GM12874 (cell line): Measurements from ENCODE around the gene GPAT3.

Experiments
- TF ChIP-seq, protein P1 (sequence below): IDR thresholded peaks from 2 replicates; pipeline ENCODE4 v1.5.1; 2011; ENCODE audit warnings: low read depth, mild to moderate bottlenecking, control low read depth, low read length, moderate library complexity; ENCODE audit not compliant: insufficient read depth

Gene GPAT3

DNA sequence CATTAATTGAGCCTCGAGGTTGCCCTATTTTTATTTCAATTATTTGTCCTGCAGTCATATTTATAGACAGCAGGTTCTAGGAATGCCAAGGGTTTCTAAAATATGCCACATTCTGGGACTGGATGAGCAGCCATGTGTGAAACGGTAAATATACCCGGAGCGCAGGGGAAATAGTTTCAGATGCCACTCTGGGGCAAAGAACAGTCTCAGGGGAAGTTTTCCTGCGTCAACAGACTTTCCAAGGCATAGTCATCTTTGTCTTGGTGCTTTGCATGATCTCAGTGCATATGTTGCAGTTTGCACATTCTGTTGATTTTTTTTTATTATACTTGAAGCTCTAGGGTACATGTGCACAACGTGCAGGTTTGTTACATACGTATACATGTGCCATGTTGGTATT is 71.0 kb downstream of the GPAT3 start:
- TF ChIP-seq, protein P1, sequence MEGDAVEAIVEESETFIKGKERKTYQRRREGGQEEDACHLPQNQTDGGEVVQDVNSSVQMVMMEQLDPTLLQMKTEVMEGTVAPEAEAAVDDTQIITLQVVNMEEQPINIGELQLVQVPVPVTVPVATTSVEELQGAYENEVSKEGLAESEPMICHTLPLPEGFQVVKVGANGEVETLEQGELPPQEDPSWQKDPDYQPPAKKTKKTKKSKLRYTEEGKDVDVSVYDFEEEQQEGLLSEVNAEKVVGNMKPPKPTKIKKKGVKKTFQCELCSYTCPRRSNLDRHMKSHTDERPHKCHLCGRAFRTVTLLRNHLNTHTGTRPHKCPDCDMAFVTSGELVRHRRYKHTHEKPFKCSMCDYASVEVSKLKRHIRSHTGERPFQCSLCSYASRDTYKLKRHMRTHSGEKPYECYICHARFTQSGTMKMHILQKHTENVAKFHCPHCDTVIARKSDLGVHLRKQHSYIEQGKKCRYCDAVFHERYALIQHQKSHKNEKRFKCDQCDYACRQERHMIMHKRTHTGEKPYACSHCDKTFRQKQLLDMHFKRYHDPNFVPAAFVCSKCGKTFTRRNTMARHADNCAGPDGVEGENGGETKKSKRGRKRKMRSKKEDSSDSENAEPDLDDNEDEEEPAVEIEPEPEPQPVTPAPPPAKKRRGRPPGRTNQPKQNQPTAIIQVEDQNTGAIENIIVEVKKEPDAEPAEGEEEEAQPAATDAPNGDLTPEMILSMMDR, result no peak

DNA sequence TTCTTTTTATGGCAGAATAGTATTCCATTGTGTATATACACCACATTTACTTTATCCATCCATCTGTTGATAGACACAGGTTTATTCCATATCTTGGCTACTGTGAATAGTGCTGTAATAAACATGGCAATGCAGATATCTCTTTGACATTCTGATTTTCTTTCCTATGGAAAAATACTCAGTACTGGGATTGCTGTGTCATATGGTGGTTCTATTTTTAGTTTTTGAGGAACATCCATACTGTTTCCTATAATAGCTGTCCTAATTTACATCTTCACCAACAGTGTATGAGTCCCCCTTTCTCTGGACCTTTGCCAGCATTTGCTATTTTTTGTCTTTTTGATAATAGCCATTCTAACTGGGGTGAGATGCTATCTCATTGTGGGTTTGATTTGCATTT is 73.5 kb downstream of the GPAT3 start:
- TF ChIP-seq, protein P1, result no peak

DNA sequence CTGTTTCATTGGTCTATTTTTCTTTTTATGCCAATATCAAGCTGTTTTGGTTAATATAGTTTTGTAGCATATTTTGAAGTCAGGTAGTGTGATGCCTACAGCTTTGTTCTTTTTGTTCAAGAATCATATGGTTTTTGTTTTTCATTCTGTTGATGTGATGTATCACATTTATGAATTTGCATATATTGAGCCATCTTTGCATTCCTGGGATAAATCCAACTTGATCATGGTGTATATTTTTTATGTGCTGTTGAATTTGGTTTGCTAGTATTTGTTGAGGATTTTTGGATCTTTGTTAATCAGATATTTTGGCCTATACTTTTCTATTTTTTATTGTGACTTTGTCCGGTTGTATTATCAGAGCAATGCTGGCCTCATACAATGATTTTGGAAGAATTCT is 74.8 kb downstream of the GPAT3 start:
- TF ChIP-seq, protein P1, result no peak

DNA sequence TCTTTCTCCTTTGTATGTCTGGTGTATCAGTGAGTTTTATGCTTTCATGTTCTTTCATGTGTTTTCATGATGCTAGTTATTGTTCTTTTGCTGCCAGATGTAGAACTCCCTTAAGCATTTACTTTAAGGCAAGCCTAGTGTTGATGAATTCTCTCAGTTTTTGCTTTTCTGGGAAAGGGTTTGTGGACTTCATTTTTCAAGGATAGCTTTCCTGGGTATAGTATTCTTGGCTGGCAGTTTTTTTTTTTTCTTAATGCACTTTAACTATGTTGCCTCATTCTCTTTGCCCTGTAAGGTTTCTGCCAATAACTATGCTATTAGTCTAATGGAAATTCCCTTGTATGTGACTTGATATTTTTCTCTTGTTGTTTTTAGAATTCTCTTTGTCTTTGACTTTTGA is 77.1 kb downstream of the GPAT3 start:
- TF ChIP-seq, protein P1, result no peak

DNA sequence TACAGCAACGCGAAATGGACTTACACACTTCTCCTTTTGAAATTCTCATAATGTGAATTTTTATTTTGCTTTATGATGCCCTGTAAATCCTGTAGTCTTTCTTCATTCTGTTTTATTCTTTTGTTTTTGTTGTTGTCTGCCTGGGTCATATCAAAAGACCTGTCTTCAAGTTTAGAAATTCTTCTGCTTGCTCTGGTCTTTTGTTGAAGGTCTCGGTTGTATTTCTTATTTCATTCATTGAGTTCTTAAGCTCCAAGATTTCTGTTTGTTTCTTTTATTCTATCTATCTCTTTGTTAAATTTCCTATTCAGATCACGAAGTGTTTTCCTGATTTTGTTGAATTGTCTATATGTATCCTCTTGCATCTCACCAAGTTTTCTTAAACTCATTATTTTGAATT is 78.1 kb downstream of the GPAT3 start:
- TF ChIP-seq, protein P1, result no peak

DNA sequence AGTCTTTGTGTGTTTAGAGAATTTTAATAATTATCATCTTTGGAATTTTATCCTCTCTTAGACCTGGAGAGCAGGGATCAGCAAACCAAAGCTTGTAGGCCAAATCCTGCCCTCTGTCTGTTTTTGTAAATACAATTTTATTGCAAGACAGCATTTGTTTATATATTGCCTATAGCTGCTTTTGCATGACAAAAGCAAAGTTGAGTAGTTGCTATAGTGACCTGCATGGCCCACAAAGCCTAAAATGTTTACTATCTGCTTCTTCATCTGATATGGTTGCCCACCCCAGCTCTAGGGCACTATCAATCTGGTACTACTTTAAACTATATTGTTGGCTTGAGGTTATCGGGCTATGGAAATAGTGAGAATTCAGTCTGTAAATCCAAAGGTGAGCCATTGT is 80.3 kb downstream of the GPAT3 start:
- TF ChIP-seq, protein P1, result no peak

DNA sequence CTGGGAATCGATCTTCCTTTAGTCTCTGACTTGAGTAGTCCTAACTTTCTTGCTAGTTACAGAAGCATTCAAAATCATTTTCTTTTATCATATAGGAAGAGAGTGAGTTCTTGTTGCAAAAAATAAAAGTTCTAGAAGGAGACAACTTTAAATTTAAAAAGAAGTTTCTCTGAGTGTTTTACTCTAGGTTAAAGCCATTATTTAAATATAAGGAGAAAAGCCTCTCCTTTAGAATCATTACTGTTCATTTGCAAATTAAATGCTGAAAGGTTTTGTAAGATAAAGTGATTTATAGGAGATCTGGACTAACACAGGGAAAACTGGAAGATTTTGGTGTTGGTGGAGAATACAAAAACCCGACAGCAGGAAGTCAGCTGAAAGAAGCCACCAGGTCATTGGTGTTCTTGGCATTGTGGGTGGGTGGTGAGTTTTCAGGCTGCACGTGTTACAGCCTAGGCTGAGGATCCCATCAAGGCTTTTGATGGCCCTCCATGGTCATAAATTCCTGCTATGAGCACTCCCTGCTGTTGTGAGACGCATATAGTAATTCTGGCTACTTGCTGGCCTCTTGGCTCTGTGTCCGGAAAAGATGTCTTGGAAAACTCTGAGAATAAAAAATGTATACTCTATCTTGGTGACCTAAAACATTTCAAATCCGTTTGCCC is 81.6 kb downstream of the GPAT3 start:
- TF ChIP-seq, protein P1, result no peak
